Activated CD4-positive, alpha-beta memory T cell treated with anti-CD3 and anti-CD28 coated beads for 36 hours (primary cell): ENCODE results near the gene PGM3. TPM values are rescaled to one million over a fixed set of nuclear protein-coding genes. Genes with fewer than 3 reads are reported as not detected.

ENCODE experiments used
- total RNA-seq, 2 experiments: library from RNA; stranded (reverse); gene quantifications; one replicate each; pipeline ENCODE4 v1.2.3, GENCODE V29; 2021

Gene PGM3
- total RNA-seq, 2 experiments from 2014 or later: 20.7 to 24.6 TPM

Other genes starting within 250 kb of the PGM3 start
- 1 to 10 TPM; 5.2 to 6.3 TPM for gene UBE3D, start 127.4 kb downstream of the PGM3 start, total RNA-seq
- 1 to 10 TPM; 5.9 to 8.8 TPM for gene DOP1A, start 125.6 kb downstream of the PGM3 start, total RNA-seq
- gene RWDD2A, start 92 bp upstream of the PGM3 start, total RNA-seq: 1 to 10 TPM; 2.6 TPM
- under 1 TPM; 0.24 to 0.36 TPM for gene ME1, start 237.8 kb upstream of the PGM3 start, total RNA-seq